ENCODE results near the gene HAUS8.

The HAUS8 gene

GRCh38 chr19:17073869-17074633, 1.2 kb downstream of the HAUS8 start:
- DNase-seq: no peak

GRCh38 chr19:17070912-17071311, 4.3 kb downstream of the HAUS8 start:
- no peak for DNase-seq

- no peak for DNase-seq
Observed at GRCh38 chr19:17070421-17070820, 4.8 kb downstream of the HAUS8 start.

- DNase-seq: no peak
Observed at GRCh38 chr19:17069193-17069592, 6.1 kb downstream of the HAUS8 start.

- DNase-seq: no peak
Observed at GRCh38 chr19:17063428-17063827, 11.8 kb downstream of the HAUS8 start.

GRCh38 chr19:17061691-17062090, 13.6 kb downstream of the HAUS8 start:
- no peak for DNase-seq

- DNase-seq: no peak
Observed at GRCh38 chr19:17061205-17061604, 14.0 kb downstream of the HAUS8 start.

GRCh38 chr19:17060802-17061201, 14.4 kb downstream of the HAUS8 start:
- no peak for DNase-seq

GRCh38 chr19:17058236-17058635, 17.0 kb downstream of the HAUS8 start:
- no peak for DNase-seq

- no peak for DNase-seq
Observed at GRCh38 chr19:17055636-17056035, 19.6 kb downstream of the HAUS8 start.

GRCh38 chr19:17054746-17055145, 20.5 kb downstream of the HAUS8 start:
- DNase-seq: no peak

GRCh38 chr19:17052439-17052838, 22.8 kb downstream of the HAUS8 start:
- DNase-seq: no peak

- DNase-seq: no peak
Observed at GRCh38 chr19:17049711-17050280, 25.5 kb downstream of the HAUS8 start.

GRCh38 chr19:17048885-17049453, 26.3 kb downstream of the HAUS8 start:
- no peak for DNase-seq

GRCh38 chr19:17045907-17046502, 29.2 kb downstream of the HAUS8 start:
- no peak for DNase-seq

GRCh38 chr19:17043744-17044143, 31.5 kb downstream of the HAUS8 start:
- DNase-seq: no peak

- DNase-seq: no peak
Observed at GRCh38 chr19:17041976-17042375, 33.3 kb downstream of the HAUS8 start.

- DNase-seq: no peak
Observed at GRCh38 chr19:17037966-17038500, 37.2 kb downstream of the HAUS8 start.

GRCh38 chr19:17037184-17037583, 38.1 kb downstream of the HAUS8 start:
- DNase-seq: no peak

GRCh38 chr19:17036640-17037039, 38.6 kb downstream of the HAUS8 start:
- no peak for DNase-seq

- no peak for DNase-seq
Observed at GRCh38 chr19:17035842-17036424, 39.3 kb downstream of the HAUS8 start.

- no peak for DNase-seq
Observed at GRCh38 chr19:17031741-17032140, 43.5 kb downstream of the HAUS8 start.

GRCh38 chr19:17027535-17027975, 47.7 kb downstream of the HAUS8 start:
- DNase-seq: no peak
